ENCODE measurements around the gene OCLN.
"Not testable (repeated sequence)": the region's sequence is repeated elsewhere in the genome, so short reads cannot be mapped to it uniquely, and the experiment has no call there.

OCLN gene

GRCh38 chr5:69517763-69518212 lies 25.2 kb downstream of the OCLN start:
- TF ChIP-seq GATA2 (IDR thresholded peaks at IDR 0.05; ENCODE audit: low read depth, low read length) (no peak), GATA3 (IDR thresholded peaks at IDR 0.05; ENCODE audit: low read depth, low read length) (no peak)

GRCh38 chr5:69519285-69519684 lies 26.7 kb downstream of the OCLN start:
- TF ChIP-seq GATA2 (IDR thresholded peaks at IDR 0.05; ENCODE audit: low read depth, low read length) (no peak), GATA3 (IDR thresholded peaks at IDR 0.05; ENCODE audit: low read depth, low read length) (no peak)

- TF ChIP-seq GATA2 (IDR thresholded peaks at IDR 0.05; ENCODE audit: low read depth, low read length) (no peak), GATA3 (IDR thresholded peaks at IDR 0.05; ENCODE audit: low read depth, low read length) (no peak)
These were observed 29.4 kb downstream of the OCLN start for GRCh38 chr5:69522035-69522434.

GRCh38 chr5:69525490-69525889 lies 32.9 kb downstream of the OCLN start:
- TF ChIP-seq GATA3 (IDR thresholded peaks at IDR 0.05; ENCODE audit: low read depth, low read length) (no peak), GATA2 (IDR thresholded peaks at IDR 0.05; ENCODE audit: low read depth, low read length) (no peak)

- TF ChIP-seq GATA2 (IDR thresholded peaks at IDR 0.05; ENCODE audit: low read depth, low read length) (no peak), GATA3 (IDR thresholded peaks at IDR 0.05; ENCODE audit: low read depth, low read length) (no peak)
These were observed 34.1 kb downstream of the OCLN start for GRCh38 chr5:69526660-69527059.

- TF ChIP-seq GATA3 (IDR thresholded peaks at IDR 0.05; ENCODE audit: low read depth, low read length) (no peak), GATA2 (IDR thresholded peaks at IDR 0.05; ENCODE audit: low read depth, low read length) (no peak)
These were observed 34.7 kb downstream of the OCLN start for GRCh38 chr5:69527128-69527770.

GRCh38 chr5:69528035-69528434 lies 35.4 kb downstream of the OCLN start:
- TF ChIP-seq GATA2 (IDR thresholded peaks at IDR 0.05; ENCODE audit: low read depth, low read length): no peak
- no peak for TF ChIP-seq GATA3 (IDR thresholded peaks at IDR 0.05; ENCODE audit: low read depth, low read length)

GRCh38 chr5:69528609-69529008 lies 36.0 kb downstream of the OCLN start:
- TF ChIP-seq GATA3 (IDR thresholded peaks at IDR 0.05; ENCODE audit: low read depth, low read length): no peak
- TF ChIP-seq GATA2 (IDR thresholded peaks at IDR 0.05; ENCODE audit: low read depth, low read length): no peak

- no peak for TF ChIP-seq GATA2 (IDR thresholded peaks at IDR 0.05; ENCODE audit: low read depth, low read length)
- TF ChIP-seq GATA3 (IDR thresholded peaks at IDR 0.05; ENCODE audit: low read depth, low read length): no peak
These were observed 38.2 kb downstream of the OCLN start for GRCh38 chr5:69530561-69531405.

GRCh38 chr5:69531406-69531801 lies 38.8 kb downstream of the OCLN start:
- no peak for TF ChIP-seq GATA3 (IDR thresholded peaks at IDR 0.05; ENCODE audit: low read depth, low read length)
- TF ChIP-seq GATA2 (IDR thresholded peaks at IDR 0.05; ENCODE audit: low read depth, low read length): no peak

- TF ChIP-seq GATA2, GATA3 (IDR thresholded peaks at IDR 0.05; ENCODE audit: low read depth, low read length): not testable (repeated sequence)
These were observed 67.3 kb downstream of the OCLN start, which contains the start of gene GTF2H2C for GRCh38 chr5:69559908-69560330. GTF2H2C (plus strand) TSS chr5:69560191; CDS start chr5:69565133, 4,942 bp downstream.

Data from SH-SY5Y (cell line).